Measurements from ENCODE around the gene NAIF1.
A peak's percentile ranks its signal among the peaks of the same experiment; 100 is the strongest.

The NAIF1 gene

DNA sequence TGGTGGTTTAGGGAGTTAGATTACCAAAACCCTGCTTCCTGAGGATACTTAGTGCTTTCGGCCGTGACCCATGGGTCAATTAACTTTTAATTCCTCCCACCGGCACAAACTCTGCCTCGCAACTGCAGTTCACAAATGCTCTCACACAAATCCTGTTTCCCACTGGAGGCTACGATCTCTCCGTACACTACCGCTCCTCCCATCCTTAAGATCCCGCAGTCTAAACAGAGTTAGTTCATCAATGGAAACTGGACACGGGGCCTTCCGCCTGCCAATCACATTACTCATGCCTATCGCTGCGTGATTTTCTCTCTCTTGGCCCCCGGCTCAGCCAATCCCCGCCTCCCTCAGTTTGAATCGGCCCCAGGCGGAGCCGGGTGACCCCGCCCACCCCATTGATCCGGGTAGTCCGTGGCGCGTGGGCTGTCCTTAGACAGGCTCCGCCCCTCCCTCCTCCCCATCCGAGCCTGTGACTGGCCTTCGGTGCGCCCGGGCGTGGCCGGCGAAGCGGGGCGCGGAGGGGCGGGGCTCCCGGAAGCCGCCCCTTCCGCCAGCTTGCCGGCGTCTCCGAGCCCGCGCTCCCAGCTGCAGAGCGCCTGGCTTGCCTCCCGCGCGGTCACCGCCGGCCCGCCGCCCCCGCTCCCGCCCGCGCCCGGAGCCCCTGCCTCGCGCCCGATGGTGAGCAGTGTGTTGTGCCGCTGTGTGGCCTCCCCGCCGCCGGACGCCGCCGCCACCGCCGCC is 695 bp upstream of the NAIF1 start, which contains the start of gene SLC25A25:
TSS of gene SLC25A25 (plus strand) at position 588 of the 741 bp plus-strand sequence. CDS start at position 676, 88 bp downstream.
- Mint-ChIP-seq H3K27me3 (no peaks in the 10 kb centered on the region), H3K4me1 (peaks cover 66% of the 10 kb centered on the region), H3K27ac (peak within 1 kb of the TSS; percentile 85), H3K4me3 (peak within 1 kb of the TSS; percentile 98), H3K36me3 (peaks cover 45% of the 10 kb centered on the region), H3K9me3 (no peaks in the 10 kb centered on the region)
- CTCF ChIA-PET: interaction anchor here (0.8 to 1.7 kb wide), 4 partner anchors 25 to 112 kb away, joined by 3 to 10 read pairs (median 4); no protein-coding TSS in a partner anchor
- DNase-seq: peak; percentile 100

DNA sequence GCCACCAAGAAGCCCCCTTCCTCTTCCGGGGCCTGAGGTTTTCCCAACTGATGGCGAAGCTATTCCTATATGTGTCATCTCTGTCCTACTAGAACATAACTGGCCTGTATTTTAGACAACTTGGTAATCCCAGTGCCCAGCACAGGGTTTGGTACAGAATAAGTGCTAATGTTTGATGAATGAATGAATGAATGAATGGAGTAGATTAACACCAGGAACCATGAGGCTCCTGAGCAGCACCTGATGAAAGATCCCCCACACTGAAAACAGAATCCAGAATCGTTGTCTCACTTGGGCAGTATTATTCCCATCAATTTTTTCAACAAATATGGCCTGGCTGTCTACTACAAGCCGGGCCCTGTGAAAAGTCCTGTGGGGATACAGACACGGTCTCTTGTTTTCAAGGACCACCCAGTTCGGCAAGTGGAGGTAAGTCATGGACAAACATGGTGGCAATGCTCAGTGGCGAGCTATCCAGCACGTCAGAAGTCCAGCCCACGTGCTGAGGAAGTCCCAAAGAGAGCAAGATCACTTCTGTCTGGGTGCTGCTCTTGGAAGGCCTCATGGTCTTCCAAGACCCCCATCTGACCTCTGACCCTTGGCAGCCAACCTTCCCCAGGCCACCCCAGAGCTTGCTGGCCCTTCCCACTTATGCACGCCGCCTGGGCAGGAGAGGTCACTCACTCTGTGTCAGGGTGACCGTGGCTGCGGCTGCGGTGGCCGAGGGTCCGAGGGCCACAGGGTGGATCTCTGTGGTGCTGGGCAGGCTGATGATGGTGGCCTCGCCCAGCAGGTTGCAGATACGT is 1.0 kb downstream of the NAIF1 start:
- H3K4me3 Mint-ChIP-seq: no peak overlapping the region
- peaks cover 45% of the 10 kb centered on the region for H3K36me3 Mint-ChIP-seq
- no peaks in the 10 kb centered on the region for H3K9me3 Mint-ChIP-seq
- H3K27ac Mint-ChIP-seq: peak overlapping the region; percentile 77
- CTCF ChIA-PET: interaction anchor here (1.5 kb wide), 1 partner anchor 31 kb away, joined by 5 read pairs; no protein-coding TSS in a partner anchor
- H3K27me3 Mint-ChIP-seq: no peaks in the 10 kb centered on the region
- DNase-seq: no peak
- H3K4me1 Mint-ChIP-seq: peaks cover 67% of the 10 kb centered on the region

DNA sequence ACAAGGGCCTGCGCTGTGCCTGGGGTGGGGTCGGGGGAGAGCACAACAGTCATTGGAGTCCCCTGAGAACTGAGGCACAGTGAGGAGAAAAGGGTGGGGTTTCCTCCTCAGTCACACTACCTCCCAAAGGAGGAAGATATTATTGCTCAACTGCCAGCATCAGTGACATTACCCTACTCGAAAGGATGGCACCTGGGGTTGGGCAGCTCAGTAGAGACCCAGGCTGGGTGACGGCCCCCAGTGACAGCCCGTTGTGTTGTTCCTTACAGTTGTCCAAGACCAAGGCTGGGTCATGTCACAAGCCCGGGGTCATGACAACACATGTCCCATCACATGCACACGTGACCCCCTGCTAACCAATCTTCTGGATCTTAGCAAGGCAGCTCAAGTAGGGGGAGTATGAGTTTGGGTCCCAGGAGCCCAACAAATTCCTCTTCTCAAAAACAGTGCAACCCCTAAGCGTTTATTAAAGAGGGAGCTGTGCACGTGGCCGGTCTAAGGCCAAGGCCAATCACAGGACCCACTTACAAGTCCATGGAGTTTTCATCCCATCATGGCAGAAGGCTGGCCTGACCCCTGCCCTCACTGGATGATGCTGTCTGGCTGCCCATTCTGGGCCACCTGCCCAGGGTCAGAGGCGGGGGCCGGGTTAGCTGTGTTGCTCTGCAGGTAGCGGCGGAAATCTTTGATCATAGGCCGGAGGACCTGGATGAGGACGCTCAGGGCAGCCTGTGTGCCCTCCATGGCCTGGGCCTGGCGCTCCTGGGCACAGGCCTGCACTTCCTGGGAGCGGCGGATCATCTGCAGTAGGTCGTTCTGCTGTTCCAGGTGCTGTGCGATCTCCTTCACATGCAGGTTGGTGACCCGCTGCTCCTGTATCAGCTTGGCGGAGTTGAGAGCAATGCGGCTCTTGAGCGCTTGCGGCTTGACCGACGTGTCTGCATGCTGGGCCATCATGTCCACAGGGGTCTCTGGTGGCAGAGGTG is 4.0 kb downstream of the NAIF1 start:
- no peak overlapping the region for H3K4me3 Mint-ChIP-seq
- peaks cover 35% of the 10 kb centered on the region for H3K36me3 Mint-ChIP-seq
- H3K4me1 Mint-ChIP-seq: peaks cover 56% of the 10 kb centered on the region
- CTCF ChIA-PET: interaction anchor here (2.0 kb wide), 1 partner anchor 121 kb away, joined by 5 read pairs; no protein-coding TSS in a partner anchor
- H3K27ac Mint-ChIP-seq: no peak overlapping the region
- no peaks in the 10 kb centered on the region for H3K9me3 Mint-ChIP-seq
- H3K27me3 Mint-ChIP-seq: no peaks in the 10 kb centered on the region
- no peak for DNase-seq

DNA sequence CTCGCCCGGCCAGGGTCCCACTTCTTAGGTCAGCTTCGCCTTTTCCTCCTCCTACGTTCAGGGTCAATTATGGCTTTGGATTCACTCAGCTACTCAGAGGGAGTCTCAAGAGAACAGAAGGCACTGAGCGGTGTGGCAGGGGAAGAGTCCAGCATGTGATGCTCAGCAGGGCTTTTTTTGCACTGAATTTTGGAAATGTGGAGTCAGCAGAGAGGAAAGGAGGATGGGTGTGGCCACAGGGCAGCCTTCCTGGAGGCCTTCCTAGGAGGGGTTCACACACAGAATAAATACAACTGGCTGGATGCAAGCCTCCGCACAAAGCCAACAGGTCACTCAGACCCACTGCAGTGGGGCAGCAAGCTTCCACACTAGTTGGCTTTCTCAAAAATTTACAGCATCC is 4.8 kb downstream of the NAIF1 start:
- no peak overlapping the region for H3K4me3 Mint-ChIP-seq
- no peak for DNase-seq
- H3K4me1 Mint-ChIP-seq: peaks cover 56% of the 10 kb centered on the region
- peaks cover 4% of the 10 kb centered on the region for H3K27me3 Mint-ChIP-seq
- CTCF ChIA-PET: interaction anchor here (1.0 to 2.0 kb wide), 2 partner anchors 27 to 120 kb away, joined by 3 to 5 read pairs; no protein-coding TSS in a partner anchor
- peak overlapping the region; percentile 76 for H3K27ac Mint-ChIP-seq
- H3K9me3 Mint-ChIP-seq: no peaks in the 10 kb centered on the region
- H3K36me3 Mint-ChIP-seq: peaks cover 35% of the 10 kb centered on the region

DNA sequence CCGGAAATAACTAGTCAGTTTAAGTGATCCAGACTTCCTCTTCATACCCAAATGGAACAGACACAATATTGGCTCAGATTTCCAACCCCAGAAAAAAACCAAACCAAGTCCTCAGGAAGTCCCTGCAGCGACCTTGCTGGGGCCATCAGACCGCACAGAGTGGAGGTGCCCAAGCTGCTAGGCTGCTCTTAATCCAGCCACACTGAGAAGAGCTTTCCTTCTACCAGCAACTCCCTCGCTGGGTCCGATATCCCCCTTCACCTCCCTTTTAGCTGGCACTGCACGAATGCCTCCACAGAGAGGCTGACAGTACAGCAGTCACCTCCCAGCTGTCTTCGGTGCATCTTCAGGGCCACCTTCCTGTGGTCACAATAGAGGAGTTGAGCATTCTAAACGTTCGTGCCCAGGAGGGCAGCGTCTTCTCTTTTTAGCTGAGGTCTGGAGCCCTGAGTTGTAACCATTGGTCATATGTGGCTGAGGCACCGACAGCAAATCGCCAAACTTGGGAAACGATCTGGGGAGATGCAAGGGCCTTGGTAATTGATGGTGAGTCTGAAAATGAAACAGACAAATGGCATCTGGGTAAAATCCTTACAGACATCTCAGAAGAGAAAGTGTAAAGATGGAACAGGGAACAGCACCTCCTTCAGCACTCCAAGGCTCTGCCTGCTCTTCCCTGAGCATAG is 5.7 kb downstream of the NAIF1 start:
- Mint-ChIP-seq H3K27ac (peak overlapping the region; percentile 80), H3K27me3 (peaks cover 9% of the 10 kb centered on the region), H3K9me3 (no peaks in the 10 kb centered on the region), H3K36me3 (peaks cover 35% of the 10 kb centered on the region), H3K4me3 (peak overlapping the region; percentile 44), H3K4me1 (peaks cover 55% of the 10 kb centered on the region)
- DNase-seq: peak; percentile 28
- CTCF ChIA-PET: interaction anchor here (0.9 to 2.0 kb wide), 4 partner anchors 19 to 119 kb away, joined by 3 to 5 read pairs (median 3); no protein-coding TSS in a partner anchor

DNA sequence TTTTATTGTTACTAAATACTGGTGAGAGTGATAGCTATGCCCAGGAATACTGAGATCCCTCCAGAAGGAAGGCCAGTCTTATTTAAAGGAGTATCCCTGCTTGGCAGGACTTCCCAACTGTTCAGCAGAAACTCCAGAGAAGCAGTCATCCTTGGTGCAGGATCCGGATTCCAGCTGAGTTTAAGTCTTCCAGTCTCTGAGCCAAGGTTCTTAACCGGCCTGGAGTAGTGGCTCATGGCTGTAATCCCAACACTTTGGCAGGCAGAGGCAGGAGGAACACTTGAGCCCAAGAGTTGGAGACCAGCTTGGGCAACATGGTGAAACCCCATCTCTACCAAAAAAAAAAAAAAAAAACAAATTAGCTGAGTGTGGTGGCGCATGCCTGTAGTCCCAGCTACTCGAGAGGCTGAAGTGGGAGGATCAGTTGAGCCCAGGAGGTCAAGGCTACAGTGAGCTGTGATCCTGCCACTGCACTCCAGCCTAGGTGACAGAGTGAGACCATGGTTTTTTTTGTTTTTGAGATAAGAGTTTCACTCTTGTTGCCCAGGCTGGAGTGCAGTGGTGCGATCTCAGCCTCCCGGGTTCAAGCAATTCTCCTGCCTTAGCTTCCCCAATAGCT is 7.6 kb downstream of the NAIF1 start:
- H3K27me3 Mint-ChIP-seq: peaks cover 22% of the 10 kb centered on the region
- no peaks in the 10 kb centered on the region for H3K9me3 Mint-ChIP-seq
- CTCF ChIA-PET: interaction anchor here (0.7 to 1.2 kb wide), 3 partner anchors 24 to 85 kb away, joined by 3 to 4 read pairs (median 4); no protein-coding TSS in a partner anchor
- no peak overlapping the region for H3K27ac Mint-ChIP-seq
- H3K4me3 Mint-ChIP-seq: no peak overlapping the region
- DNase-seq: no peak
- H3K4me1 Mint-ChIP-seq: peaks cover 36% of the 10 kb centered on the region
- peaks cover 26% of the 10 kb centered on the region for H3K36me3 Mint-ChIP-seq

DNA sequence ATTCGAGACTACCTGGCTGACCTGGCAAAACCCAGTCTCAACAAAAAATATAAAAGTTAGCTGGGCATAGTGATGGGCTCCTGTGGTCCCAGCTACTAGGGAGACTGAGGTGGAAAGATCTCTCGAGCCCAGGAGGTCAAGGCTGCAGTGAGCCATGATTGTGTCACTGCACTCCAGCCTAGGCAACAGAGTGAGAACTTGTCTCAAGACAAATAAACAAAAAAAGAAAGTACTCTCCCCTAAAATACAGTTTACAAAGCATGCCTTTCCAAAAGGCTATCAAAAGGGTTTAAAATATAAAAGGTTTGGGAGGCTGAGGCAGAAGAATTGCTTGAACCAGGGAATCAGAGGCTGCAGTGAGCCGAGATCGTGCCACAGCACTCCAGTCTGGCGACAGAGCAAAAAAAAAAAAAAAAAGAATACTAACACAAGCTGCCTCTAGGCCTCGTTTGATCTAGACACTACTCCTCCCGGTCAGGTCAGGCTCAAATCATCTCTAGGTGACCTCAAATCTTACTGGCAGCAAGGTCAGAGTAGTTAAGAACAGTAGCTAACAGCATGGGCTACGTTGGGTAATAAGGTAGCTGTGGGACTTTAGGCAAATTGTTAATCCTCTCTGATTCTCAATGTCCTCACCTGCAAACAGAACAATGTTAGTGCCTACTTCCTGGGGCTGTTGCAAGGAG is 9.3 kb downstream of the NAIF1 start:
- CTCF ChIA-PET: interaction anchor here (1.1 to 1.3 kb wide), 2 partner anchors 40 to 60 kb away, joined by 3 read pairs; no protein-coding TSS in a partner anchor
- Mint-ChIP-seq H3K27ac (no peak overlapping the region), H3K9me3 (no peaks in the 10 kb centered on the region), H3K27me3 (peaks cover 32% of the 10 kb centered on the region), H3K4me1 (peaks cover 23% of the 10 kb centered on the region), H3K36me3 (peaks cover 14% of the 10 kb centered on the region), H3K4me3 (no peak overlapping the region)
- DNase-seq: no peak

DNA sequence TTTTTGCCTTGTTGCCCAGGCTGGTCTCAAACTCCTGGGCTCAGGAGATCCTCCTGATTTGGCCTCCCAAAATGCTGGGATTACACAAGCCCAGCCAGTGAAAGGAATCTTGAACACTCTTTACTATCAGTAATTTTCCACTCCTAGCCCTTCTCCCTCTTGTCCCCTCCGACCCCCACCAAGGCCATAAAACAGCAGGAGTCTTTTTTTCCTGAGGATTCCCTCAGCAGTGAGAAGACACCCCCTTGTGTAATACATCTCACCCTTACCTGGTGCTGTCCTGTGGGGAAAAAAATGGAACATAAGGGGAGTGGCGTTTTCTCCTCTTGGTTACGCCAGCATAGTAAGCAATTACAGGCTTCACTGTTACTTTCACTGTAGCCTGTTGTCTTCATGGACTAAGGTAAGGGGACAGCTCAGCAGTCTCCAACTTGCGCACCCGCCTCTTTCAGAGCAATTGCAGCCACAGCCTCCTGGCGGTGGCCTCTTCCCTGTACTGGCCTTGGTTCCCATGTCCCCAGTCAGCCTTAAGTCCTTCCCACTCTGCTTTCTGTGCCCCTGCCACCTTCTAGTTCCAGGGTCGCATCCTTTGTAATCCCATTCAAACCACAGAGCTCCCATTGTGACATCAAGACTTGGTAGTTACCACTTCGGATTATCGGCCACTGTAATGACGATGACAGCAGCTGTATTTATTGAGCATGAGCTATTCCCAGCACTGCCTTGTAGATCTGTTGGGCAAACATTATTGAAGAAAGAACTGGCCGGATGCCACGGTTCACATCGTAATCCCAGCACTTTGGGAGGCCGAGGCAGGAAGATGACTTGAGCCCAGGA is 10.0 kb downstream of the NAIF1 start:
- no peak overlapping the region for H3K4me3 Mint-ChIP-seq
- H3K27ac Mint-ChIP-seq: no peak overlapping the region
- H3K9me3 Mint-ChIP-seq: no peaks in the 10 kb centered on the region
- no peak for DNase-seq
- H3K4me1 Mint-ChIP-seq: peaks cover 15% of the 10 kb centered on the region
- peaks cover 9% of the 10 kb centered on the region for H3K36me3 Mint-ChIP-seq
- H3K27me3 Mint-ChIP-seq: peaks cover 32% of the 10 kb centered on the region
- CTCF ChIA-PET: interaction anchor here (1.1 to 1.3 kb wide), 2 partner anchors 41 to 61 kb away, joined by 3 read pairs; no protein-coding TSS in a partner anchor

DNA sequence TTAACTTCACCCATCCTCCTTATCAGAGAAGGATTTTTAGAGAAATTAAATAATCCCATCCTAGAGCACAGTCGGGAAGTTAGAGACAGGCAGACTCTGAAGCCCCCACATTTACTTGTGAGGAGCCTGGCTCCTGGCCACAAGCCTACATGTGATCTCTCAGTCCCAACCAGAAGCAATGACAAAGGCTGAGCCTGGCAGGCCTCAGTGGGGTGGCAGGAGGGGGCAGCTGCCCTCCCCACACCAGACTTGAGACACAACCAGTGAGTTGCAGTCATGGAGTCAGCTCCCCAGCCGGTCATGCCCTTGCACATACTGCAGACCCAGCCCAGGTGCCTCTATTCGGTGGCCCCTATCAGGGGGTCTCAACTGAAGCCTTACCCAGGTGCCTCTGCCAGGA is 11.0 kb downstream of the NAIF1 start:
- peaks cover 5% of the 10 kb centered on the region for H3K4me1 Mint-ChIP-seq
- CTCF ChIA-PET: interaction anchor here (1.2 kb wide), 1 partner anchor 62 kb away, joined by 3 read pairs; no protein-coding TSS in a partner anchor
- no peak for DNase-seq
- peaks cover 32% of the 10 kb centered on the region for H3K27me3 Mint-ChIP-seq
- peaks cover 1% of the 10 kb centered on the region for H3K36me3 Mint-ChIP-seq
- H3K27ac Mint-ChIP-seq: no peak overlapping the region
- H3K9me3 Mint-ChIP-seq: no peaks in the 10 kb centered on the region
- no peak overlapping the region for H3K4me3 Mint-ChIP-seq

DNA sequence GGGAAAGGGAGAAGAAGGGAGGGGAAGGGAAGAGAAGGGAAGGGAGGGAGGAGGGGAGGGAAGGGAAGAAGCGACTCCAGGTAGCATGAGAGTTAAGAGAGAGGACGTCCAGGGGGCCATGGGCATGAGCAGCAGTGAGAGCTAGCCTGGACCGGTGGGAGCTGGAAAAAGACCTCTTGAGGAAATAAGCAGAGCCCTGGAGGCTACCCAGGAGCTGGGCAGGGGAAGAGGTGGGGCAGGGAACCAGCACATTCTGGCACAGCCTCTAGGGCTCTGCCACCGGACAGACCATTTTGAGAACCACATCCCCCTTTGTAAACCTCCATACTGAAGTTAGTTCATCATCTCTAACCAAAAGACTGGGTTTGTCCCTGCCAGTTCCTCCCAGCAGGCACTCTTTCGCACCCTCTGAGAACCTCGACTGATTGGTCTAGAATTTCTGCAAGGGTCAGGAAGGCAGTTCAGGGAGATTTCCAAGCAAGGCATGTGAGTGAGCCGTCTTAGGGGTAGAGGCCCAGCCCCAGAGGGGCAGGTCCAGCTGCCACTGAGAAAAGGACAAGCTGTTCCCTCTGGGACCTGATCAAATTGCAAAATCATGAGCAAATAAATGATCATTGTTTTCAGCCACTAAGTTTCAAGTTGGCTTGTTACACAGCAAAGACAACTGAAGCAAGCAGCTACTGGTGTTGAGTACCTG is 11.6 kb downstream of the NAIF1 start:
- H3K36me3 Mint-ChIP-seq: no peaks in the 10 kb centered on the region
- no peak overlapping the region for H3K27ac Mint-ChIP-seq

DNA sequence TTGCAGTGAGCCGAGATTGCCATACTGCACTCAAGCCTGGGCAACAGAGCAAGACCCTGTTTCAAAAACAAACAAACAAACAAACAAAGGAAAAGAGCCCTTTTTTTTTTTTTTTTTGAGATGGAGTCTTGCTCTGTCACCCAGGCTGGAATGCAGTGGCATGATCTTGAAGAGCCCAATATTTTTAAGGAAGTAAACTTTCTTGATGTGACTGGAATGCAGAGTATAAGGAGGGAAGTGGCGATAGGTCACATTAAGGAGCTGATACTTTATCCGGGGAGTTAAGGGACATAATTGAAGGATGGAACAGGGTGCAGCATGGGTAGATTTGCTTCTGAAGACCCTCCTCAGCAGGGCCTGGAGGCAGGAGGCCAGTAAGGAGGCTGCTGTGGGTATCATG is 13.0 kb downstream of the NAIF1 start:
- H3K36me3 Mint-ChIP-seq: no peaks in the 10 kb centered on the region
- no peak overlapping the region for H3K4me3 Mint-ChIP-seq
- CTCF ChIA-PET: no interaction called here
- peaks cover 44% of the 10 kb centered on the region for H3K27me3 Mint-ChIP-seq
- H3K4me1 Mint-ChIP-seq: no peaks in the 10 kb centered on the region
- no peak for DNase-seq
- H3K9me3 Mint-ChIP-seq: no peaks in the 10 kb centered on the region
- no peak overlapping the region for H3K27ac Mint-ChIP-seq

More for the DNA sequence above, 11.6 kb downstream of the NAIF1 start:
- Mint-ChIP-seq H3K27me3 (peaks cover 36% of the 10 kb centered on the region), H3K9me3 (no peaks in the 10 kb centered on the region), H3K4me3 (no peak overlapping the region), H3K4me1 (no peaks in the 10 kb centered on the region)
- CTCF ChIA-PET: interaction anchor here (1.2 kb wide), 1 partner anchor 63 kb away, joined by 3 read pairs; no protein-coding TSS in a partner anchor
- DNase-seq: no peak
